GM19351 (cell line): ENCODE measurements around the gene PRADC1.

Experiments
- ATAC-seq: cut with Tn5 transposase; IDR thresholded peaks from one replicate; pipeline ENCODE4 v1.9.1; 2021; ENCODE audit warnings: mild to moderate bottlenecking, moderate library complexity; ENCODE audit not compliant: unreplicated experiment

The PRADC1 gene

GRCh38 chr2:73238149-73238548, 5.1 kb upstream of the PRADC1 start:
- no peak for ATAC-seq

DNA sequence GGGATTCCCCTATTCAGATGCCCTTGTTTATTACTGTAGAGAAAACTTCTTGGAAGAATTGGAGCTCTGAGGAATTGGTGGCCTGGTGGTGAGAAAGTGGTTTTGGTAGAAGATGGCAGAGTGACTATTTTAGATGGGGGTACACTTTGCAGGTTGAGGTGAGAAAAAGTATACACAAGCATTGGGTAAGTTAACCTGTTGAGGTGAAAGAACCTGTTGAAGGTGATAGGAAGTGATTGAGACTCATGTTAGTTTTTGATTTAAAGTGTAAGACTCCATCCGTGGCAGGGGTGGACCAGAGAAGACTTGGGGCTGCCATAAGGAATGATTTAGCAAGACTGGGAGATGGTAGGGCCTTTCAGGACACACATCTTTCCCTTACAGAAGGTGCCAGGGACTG, 4.1 kb upstream of the PRADC1 start:
- no peak for ATAC-seq

DNA sequence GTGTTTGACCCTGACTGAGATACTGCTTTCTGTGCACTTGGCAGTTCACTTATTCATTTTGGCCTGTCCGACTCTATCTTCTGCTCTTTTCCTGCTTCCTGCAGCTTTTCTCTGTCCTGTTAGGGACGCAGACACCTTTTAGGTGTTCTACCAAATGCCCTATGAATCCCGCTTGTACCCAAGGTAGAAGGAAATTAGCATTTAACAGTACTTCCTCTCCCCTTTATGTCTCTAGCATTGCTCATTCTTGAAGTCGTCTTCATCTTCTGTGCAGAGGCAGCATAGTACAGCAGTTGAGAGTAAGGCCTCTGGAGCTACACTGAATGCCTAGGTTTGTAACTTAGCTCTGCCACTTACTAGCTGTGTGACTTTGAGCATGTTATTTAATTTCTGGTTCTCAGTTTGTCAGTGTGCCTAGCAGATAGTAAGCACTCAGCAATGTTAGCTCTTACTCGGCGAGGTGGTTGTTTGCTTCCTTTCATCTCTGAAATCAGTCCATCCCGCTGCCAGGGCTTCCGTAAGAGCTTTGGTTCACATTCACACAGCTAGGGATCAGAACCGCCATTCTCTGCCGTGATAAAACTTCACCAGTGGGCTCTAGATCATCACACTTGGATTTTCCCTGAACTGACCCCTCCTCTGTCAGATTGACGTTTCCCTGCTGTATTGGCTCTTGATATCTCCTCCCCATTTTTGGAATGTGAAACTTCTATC, 2.4 kb upstream of the PRADC1 start:
- no peak for ATAC-seq

GRCh38 chr2:73233932-73234832, 1.1 kb upstream of the PRADC1 start, which contains the start of gene CCT7:
TSS of gene CCT7 (plus strand) at chr2:73234308. CDS start at chr2:73234379, 71 bp downstream.
- peak; percentile 49 for ATAC-seq

GRCh38 chr2:73232403-73233153, 461 bp downstream of the PRADC1 start:
- ATAC-seq, result no peak

GRCh38 chr2:73228631-73229030, 4.4 kb downstream of the PRADC1 start:
- ATAC-seq, result no peak

GRCh38 chr2:73227086-73227485, 6.0 kb downstream of the PRADC1 start:
- ATAC-seq, result no peak

DNA sequence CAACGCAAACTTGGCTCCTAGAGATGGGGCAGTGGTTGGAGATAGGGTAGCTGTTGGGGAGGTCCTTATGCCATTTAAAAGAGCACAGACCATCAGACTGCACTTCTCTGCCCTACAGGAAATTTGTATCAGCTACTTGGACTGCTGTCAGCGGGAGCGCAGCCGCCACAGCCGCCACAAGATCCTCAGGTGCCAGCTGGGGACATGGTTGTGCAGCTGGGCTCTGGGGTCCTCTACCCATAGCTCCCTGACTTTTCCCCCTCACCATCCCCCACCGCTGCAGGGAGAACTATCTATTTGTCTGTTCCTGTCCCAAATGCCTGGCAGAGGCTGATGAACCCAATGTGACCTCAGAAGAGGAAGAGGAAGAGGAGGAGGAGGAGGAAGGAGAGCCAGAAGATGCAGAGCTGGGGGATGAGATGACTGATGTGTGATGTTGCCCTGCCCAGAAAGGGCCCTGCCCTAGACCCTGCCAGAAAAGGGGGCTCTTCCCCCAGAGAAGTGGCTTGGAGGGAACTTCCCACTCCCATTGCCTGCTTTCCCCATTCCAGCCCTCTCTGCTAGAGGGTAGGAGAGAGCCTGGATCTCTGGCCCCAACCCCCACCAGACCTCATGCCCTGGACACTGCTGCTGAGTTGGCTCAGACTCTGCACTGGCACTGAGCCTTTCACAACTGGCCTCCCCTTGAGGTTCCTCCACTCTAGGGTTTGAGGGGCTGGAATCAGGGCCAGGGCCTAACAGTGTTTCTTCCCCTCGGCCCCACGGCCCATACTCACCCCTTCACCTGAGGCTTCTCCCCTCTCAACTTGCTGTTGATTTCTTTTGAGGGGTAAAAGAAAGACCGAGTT, 7.3 kb downstream of the PRADC1 start:
- no peak for ATAC-seq

- no peak for ATAC-seq
These were observed 9.2 kb downstream of the PRADC1 start for GRCh38 chr2:73223821-73224220.

GRCh38 chr2:73218298-73218697, 14.7 kb downstream of the PRADC1 start:
- no peak for ATAC-seq

DNA sequence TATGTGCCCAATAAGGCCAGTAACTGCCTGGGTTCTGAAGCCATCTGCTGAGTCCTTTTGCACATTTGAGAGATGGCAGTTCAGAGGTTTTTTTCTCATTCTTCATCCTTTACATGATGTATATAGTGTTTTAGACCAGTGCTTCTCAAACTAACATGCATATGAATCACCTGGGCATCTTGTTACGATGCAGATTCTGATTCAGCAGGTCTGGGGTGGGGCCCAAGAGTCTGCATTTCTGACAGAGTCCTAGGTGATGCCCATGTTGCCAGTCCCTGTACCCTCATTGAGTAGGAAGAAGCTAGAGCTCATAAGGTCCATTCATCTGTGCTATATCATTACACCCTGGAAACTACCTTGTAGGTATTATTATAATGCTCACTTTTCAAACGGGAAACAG, 15.2 kb downstream of the PRADC1 start:
- ATAC-seq, result no peak

GRCh38 chr2:73217160-73217559, 15.9 kb downstream of the PRADC1 start:
- no peak for ATAC-seq

- ATAC-seq, result no peak
These were observed 17.8 kb downstream of the PRADC1 start for GRCh38 chr2:73215254-73215653.

- peak; percentile 85 for ATAC-seq
These were observed 18.7 kb downstream of the PRADC1 start, which contains the start of gene SMYD5 for GRCh38 chr2:73214120-73215035. TSS of gene SMYD5 (plus strand) at chr2:73214245. CDS start at chr2:73214267, 22 bp downstream.

DNA sequence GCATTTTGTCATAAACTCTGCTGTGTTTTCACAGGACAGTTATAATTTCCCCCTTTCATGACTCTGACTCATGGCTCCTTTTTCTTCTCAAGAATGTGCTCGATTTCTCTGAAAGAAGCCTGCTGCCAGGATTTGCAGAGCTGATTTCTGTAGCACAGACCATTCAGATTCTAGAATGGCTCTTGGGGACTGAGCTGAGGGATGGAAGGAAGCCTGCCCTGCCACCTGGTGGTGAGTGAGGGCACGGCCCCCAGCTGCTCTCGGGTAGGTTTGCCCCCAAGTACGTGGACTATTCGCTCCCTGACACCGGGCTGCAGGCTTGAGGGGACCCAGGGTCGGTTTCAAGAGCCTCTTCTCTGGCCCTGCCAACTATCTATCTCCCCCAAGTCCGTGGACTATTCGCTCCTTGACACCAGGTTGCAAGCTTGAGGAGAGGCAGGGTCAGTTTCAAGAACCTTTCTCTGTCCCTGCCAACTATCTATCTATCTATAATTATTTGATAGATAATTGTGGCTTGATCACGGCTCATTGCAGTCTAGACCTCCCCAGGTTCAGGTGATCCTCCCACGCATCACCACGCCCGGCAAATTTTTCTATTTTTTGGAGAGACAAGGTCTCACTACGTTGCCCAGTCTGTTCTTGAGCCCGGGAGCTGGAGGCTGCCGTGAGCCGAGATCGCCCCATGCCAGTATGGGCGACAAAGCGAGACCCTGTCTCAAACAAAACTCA, 20.4 kb downstream of the PRADC1 start:
- peak; percentile 78 for ATAC-seq

GRCh38 chr2:73212098-73212447, 21.0 kb downstream of the PRADC1 start:
- no peak for ATAC-seq

- no peak for ATAC-seq
These were observed 22.3 kb downstream of the PRADC1 start for GRCh38 chr2:73210696-73211095.

DNA sequence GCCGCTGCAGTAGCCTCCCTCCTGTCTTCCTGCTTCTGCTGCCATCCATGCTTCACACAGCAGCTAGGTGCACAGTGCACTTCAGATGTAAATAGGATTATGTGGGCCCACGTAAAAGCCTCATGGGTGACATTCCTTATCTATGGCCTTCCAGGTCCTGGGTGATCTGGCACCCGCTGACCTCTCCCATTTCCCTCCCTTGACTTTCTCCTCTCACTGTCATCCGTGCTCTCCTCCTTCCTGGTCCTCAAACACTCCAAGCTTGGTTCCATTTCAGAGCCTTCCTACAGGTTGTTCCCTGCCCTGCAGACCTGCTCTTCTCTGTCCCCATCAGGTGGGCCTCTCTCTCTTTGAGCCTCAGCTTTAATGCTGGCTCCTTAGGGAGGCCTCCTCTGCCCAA, 23.0 kb downstream of the PRADC1 start:
- no peak for ATAC-seq

DNA sequence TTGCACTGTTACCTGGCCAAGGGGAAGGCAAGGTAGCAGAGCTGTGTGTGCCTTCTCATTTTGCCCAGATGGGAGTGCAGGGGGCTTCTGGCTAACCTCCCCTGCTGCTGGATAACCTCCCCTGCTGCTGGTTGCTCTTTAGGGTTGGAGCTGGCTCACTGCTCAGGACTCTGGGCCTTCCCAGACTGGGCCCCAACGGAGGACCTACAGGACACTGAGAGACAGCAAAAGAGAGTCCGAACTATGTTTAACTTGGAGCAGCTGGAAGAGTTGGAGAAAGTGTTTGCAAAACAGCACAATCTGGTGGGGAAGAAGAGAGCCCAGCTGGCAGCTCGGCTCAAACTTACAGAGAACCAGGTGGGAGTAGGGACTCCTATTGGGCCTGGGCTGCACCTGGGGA, 24.8 kb downstream of the PRADC1 start:
- no peak for ATAC-seq
